Esophagus muscularis mucosa (tissue), 4 donors: Measurements from ENCODE around the gene KDM7A.

ENCODE experiments used
- EP300 ChIP-seq: sonication (generic); formaldehyde crosslinking; IDR thresholded peaks from one replicate; pipeline ENCODE4 v1.6.1; 2017; ENCODE audit warnings: antibody characterized with exemption
- POLR2A ChIP-seq: fragments of 450-650 bp; IDR thresholded peaks from one replicate; pipeline ENCODE4 v1.6.1; 2017; ENCODE audit warnings: antibody characterized with exemption, moderate library complexity, mild to moderate bottlenecking, low read depth
- TF ChIP-seq, protein P1 (sequence below), 3 experiments: fragments of 200-600 bp in 2 of 3; fragments of 450-650 bp in 1 of 3; sonication (generic) in 2 of 3; IDR thresholded peaks; one replicate each; pipeline ENCODE4 v1.5.1; 2017 to 2019; ENCODE audit warnings: antibody characterized with exemption in 3 of 3, mild to moderate bottlenecking in 2 of 3, moderate library complexity in 1 of 3

DNA sequence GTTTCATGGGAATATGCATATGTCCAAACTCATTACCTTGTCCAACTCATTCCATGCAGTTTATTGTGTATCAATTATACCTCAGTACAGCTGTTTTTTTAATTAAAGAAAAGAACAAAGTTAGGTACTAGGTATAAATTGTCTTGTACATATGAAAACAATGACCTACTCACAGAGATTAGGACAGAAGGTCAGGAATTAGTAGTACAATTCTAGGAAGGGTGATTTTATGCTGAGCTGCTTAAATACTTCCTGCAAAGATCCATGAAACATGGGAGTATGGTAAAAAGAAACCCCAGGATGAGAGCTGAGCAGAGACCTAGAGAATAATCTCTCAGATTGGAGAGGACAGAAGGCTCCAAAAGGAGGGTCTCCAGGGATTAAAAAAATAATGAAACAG, 13.8 kb upstream of the KDM7A start:
- TF ChIP-seq, protein P1, sequence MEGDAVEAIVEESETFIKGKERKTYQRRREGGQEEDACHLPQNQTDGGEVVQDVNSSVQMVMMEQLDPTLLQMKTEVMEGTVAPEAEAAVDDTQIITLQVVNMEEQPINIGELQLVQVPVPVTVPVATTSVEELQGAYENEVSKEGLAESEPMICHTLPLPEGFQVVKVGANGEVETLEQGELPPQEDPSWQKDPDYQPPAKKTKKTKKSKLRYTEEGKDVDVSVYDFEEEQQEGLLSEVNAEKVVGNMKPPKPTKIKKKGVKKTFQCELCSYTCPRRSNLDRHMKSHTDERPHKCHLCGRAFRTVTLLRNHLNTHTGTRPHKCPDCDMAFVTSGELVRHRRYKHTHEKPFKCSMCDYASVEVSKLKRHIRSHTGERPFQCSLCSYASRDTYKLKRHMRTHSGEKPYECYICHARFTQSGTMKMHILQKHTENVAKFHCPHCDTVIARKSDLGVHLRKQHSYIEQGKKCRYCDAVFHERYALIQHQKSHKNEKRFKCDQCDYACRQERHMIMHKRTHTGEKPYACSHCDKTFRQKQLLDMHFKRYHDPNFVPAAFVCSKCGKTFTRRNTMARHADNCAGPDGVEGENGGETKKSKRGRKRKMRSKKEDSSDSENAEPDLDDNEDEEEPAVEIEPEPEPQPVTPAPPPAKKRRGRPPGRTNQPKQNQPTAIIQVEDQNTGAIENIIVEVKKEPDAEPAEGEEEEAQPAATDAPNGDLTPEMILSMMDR (IDR thresholded peaks at IDR 0.05) = no peak
- no peak for TF ChIP-seq POLR2A
- no peak for TF ChIP-seq EP300
